Endothelial cell of umbilical vein (primary cell): Measurements from ENCODE around the gene KRTAP9-9. TPM values are rescaled to one million over a fixed set of nuclear protein-coding genes. Genes with fewer than 3 reads are reported as not detected.

ENCODE experiments used
- BruUV-seq: library from RNA; stranded (reverse); fragments of 400-500 nt; replicated peaks from 2 replicates; lab custom pipeline; 2021; lab: Mats Ljungman, UMichigan
- CTCF ChIA-PET: fragments of 300-600, 350-600 bp; sonication (Branson Sonifier 250); formaldehyde crosslinking; loops from one replicate; lab custom pipeline; 2021; ENCODE audit warnings: antibody characterized with exemption, inconsistent platforms; lab: Charles Lee
- POLR2A ChIA-PET: fragments of 300-600, 350-600 bp; sonication (Branson Sonifier 250); formaldehyde crosslinking; loops from one replicate; lab custom pipeline; 2021; ENCODE audit warnings: antibody characterized with exemption, inconsistent platforms; lab: Charles Lee
- DNase-seq: peaks from one replicate; pipeline ENCODE4 v3.0.0-alpha.2; 2011; ENCODE audit warnings: low read depth, low spot score
- FAIRE-seq: peaks from 2 replicates; lab custom pipeline; 2011; peaks lifted over from hg19 to GRCh38; lab: Jason Lieb, UNC
- H2AFZ ChIP-seq: 2 replicates; pipeline ENCODE4 v1.6.0; 2012; ENCODE audit warnings: low read depth, low read length, control low read depth, inconsistent platforms
- H3K27ac ChIP-seq: 2 replicates; pipeline ENCODE4 v1.5.1; 2011; ENCODE audit warnings: low read depth, mild to moderate bottlenecking, control low read depth, low read length, moderate library complexity; ENCODE audit not compliant: insufficient read depth
- H3K27me3 ChIP-seq, 2 experiments: 2 replicates each; pipeline versions ENCODE4 v1.6.0 to v1.6.1; 2011; ENCODE audit warnings: low read length in 2 of 2, mixed read lengths in 1 of 2; ENCODE audit not compliant: control insufficient read depth in 2 of 2, insufficient read depth in 2 of 2
- H3K36me3 ChIP-seq, 2 experiments: 2 replicates in 1 of 2; 3 replicates in 1 of 2; pipeline ENCODE4 v1.5.1; 2011; ENCODE audit warnings: low read length in 2 of 2, mild to moderate bottlenecking in 1 of 2, moderate library complexity in 1 of 2; ENCODE audit not compliant: control insufficient read depth in 2 of 2, insufficient read depth in 2 of 2; ENCODE audit errors: extremely low read depth in 1 of 2
- H3K4me1 ChIP-seq: 3 replicates; pipeline ENCODE4 v1.5.1; 2011; ENCODE audit warnings: mild to moderate bottlenecking, low read length; ENCODE audit not compliant: control insufficient read depth, insufficient read depth; ENCODE audit errors: extremely low read depth
- H3K4me2 ChIP-seq: 2 replicates; pipeline ENCODE4 v1.6.1; 2011; ENCODE audit warnings: low read length, control low read depth, mixed read lengths; ENCODE audit not compliant: insufficient read depth
- H3K4me3 ChIP-seq, 3 experiments: fragments of 200-600 bp in 1 of 3; sonication (generic), shearing (Covaris generic) in 1 of 3; replicated peaks in 1 of 3; 2 replicates each; pipeline ENCODE4 v1.5.1; 2011 to 2016; ENCODE audit warnings: control low read depth in 3 of 3, low read length in 3 of 3, mild to moderate bottlenecking in 2 of 3, inconsistent platforms in 1 of 3, low read depth in 1 of 3, moderate library complexity in 1 of 3; ENCODE audit not compliant: insufficient read depth in 1 of 3
- H3K79me2 ChIP-seq: 2 replicates; pipeline ENCODE4 v1.6.0; 2012; ENCODE audit warnings: low read length, inconsistent platforms; ENCODE audit not compliant: control insufficient read depth, insufficient read depth
- H3K9ac ChIP-seq: replicated peaks from 2 replicates; pipeline ENCODE3; 2011; ENCODE audit warnings: low read length, control low read depth; ENCODE audit not compliant: insufficient read depth; ENCODE audit errors: extremely low read depth
- H3K9me1 ChIP-seq: replicated peaks from 3 replicates; pipeline ENCODE4 v1.6.0; 2011; ENCODE audit warnings: mild to moderate bottlenecking, low read length; ENCODE audit not compliant: control insufficient read depth, insufficient read depth; ENCODE audit errors: extremely low read depth
- H3K9me3 ChIP-seq: replicated peaks from 2 replicates; pipeline ENCODE4 v1.5.1; 2012; ENCODE audit warnings: low read length, inconsistent platforms; ENCODE audit not compliant: control insufficient read depth, insufficient read depth
- H4K20me1 ChIP-seq: replicated peaks from 2 replicates; pipeline ENCODE3; 2011; ENCODE audit warnings: mild to moderate bottlenecking, low read length; ENCODE audit not compliant: control insufficient read depth, insufficient read depth; ENCODE audit errors: extremely low read depth
- EZH2 ChIP-seq: IDR thresholded peaks from 2 replicates; pipeline ENCODE4 v1.6.1; 2012; ENCODE audit warnings: borderline replicate concordance, low read depth, mild to moderate bottlenecking, moderate library complexity, low read length, inconsistent platforms; ENCODE audit not compliant: severe bottlenecking
- FOS ChIP-seq: IDR thresholded peaks from 2 replicates; pipeline ENCODE4 v1.6.1; 2011; ENCODE audit warnings: mild to moderate bottlenecking, low read length, moderate library complexity, borderline replicate concordance; ENCODE audit not compliant: insufficient read depth
- GATA2 ChIP-seq: IDR thresholded peaks from 2 replicates; pipeline ENCODE4 v1.7.0; 2011; ENCODE audit warnings: low read depth, mild to moderate bottlenecking, moderate library complexity, mixed read lengths, low read length; ENCODE audit not compliant: insufficient read length, insufficient read depth
- JUN ChIP-seq: IDR thresholded peaks from 2 replicates; pipeline ENCODE4 v1.6.1; 2011; ENCODE audit warnings: borderline replicate concordance, low read depth; ENCODE audit not compliant: insufficient read length, insufficient read depth
- MYC ChIP-seq: IDR thresholded peaks from one replicate; pipeline ENCODE4 v1.6.1; 2011; ENCODE audit warnings: mild to moderate bottlenecking, low read depth, low read length
- POLR2A ChIP-seq: IDR thresholded peaks from 2 replicates; pipeline ENCODE4 v1.6.1; 2012; ENCODE audit warnings: low read depth, mild to moderate bottlenecking, control low read depth, low read length
- POLR2AphosphoS5 ChIP-seq: IDR thresholded peaks from 2 replicates; pipeline ENCODE4 v1.6.1; 2012; ENCODE audit warnings: low read depth, mild to moderate bottlenecking, control low read depth, low read length, moderate library complexity; ENCODE audit not compliant: insufficient read depth
- dilution Hi-C: fragments of 300-500 bp; cut with MboI; formaldehyde crosslinking; loops from one replicate; pipeline ENCODE4 v1.15.0; 2019; ENCODE audit warnings: low sequenced_read_pairs; ENCODE audit not compliant: extremely low pct_ligation_motif_present
- intact Hi-C: fragments of 100-400 bp; cut with micrococcal nuclease; formaldehyde crosslinking; loops from one replicate; pipeline ENCODE4 v1.10.0; 2022
- polyA plus RNA-seq, 4 experiments: library from polyadenylated mRNA; depleted of rRNA in 3 of 4; stranded (reverse) in 3 of 4; unstranded in 1 of 4; fragments of >200 nt; gene quantifications; 2 replicates each; pipeline versions ENCODE4 v1.2.1 to v1.2.3, GENCODE V29; 2011 to 2012; ENCODE audit warnings: missing spikeins in 1 of 4
- small RNA-seq: library from RNA; depleted of rRNA; stranded (forward); fragments of <200 nt; gene quantifications from one replicate; pipeline ENCODE3, GENCODE V24; 2012; ENCODE audit warnings: low replicate concordance, low read depth; ENCODE audit not compliant: insufficient read depth, insufficient read length
- total RNA-seq: library from RNA; stranded (reverse); gene quantifications from 2 replicates; pipeline ENCODE4 v1.2.3, GENCODE V29; 2021
- TF ChIP-seq, protein P1 (sequence below), 2 donors: IDR thresholded peaks; 1 replicate in 1 of 2; 2 replicates in 1 of 2; pipeline ENCODE4 v1.5.1; 2011; ENCODE audit warnings: low read length in 2 of 2, mild to moderate bottlenecking in 2 of 2, moderate library complexity in 2 of 2, control low read depth in 1 of 2, inconsistent platforms in 1 of 2, low read depth in 1 of 2; ENCODE audit not compliant: insufficient read depth in 1 of 2; ENCODE audit errors: extremely low read depth in 1 of 2
- TF ChIP-seq, protein P2 (sequence below): IDR thresholded peaks from 2 replicates; pipeline ENCODE4 v1.6.1; 2011; ENCODE audit not compliant: insufficient read depth, insufficient read length

Gene KRTAP9-9
- total and polyA plus RNA-seq, 2 donors (not counting 3 experiments of a cell fraction or from before 2014, with no cell fraction given), result not detected

DNA sequence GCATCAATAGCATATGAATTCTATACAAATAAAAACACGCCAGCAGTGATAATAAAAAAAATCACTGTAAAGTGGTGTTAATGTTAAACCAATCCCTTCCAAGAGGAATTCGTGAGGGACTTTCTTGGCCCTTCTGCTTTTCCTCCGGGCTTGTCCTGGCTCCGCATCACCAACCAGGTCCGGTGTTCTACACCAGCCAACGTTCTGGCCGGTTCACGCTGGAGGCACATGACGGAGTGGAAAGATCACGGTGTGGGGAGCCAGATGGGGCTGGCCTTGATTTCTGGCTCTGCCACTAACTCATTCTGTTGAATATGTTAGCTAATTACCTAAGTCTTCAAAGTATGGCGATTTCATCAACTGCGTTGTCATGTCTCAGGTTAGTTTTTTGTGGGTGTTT, 48.9 kb downstream of the KRTAP9-9 start:
- Histone ChIP-seq H3K4me3 (no peak overlapping the region), H3K9me3 (no peaks in the 10 kb centered on the region), H3K9me1 (no peaks in the 10 kb centered on the region), H3K4me2 (no peak overlapping the region), H3K79me2 (no peaks in the 10 kb centered on the region), H3K36me3 (no peaks in the 10 kb centered on the region), H3K9ac (no peak overlapping the region), H3K4me1 (no peaks in the 10 kb centered on the region), H4K20me1 (no peaks in the 10 kb centered on the region), H3K27ac (no peak overlapping the region), H3K27me3 (no peaks in the 10 kb centered on the region), H2AFZ (no peak overlapping the region)
- POLR2A ChIA-PET, result no interaction called here
- no peak for DNase-seq
- FAIRE-seq, result no peak
- no TSS peak for BruUV-seq
- TF ChIP-seq POLR2AphosphoS5 (no peak), POLR2A (no peak), GATA2 (no peak), MYC (no peak), JUN (no peak), EZH2 (no peak), FOS (no peak)
- TF ChIP-seq, protein P1, sequence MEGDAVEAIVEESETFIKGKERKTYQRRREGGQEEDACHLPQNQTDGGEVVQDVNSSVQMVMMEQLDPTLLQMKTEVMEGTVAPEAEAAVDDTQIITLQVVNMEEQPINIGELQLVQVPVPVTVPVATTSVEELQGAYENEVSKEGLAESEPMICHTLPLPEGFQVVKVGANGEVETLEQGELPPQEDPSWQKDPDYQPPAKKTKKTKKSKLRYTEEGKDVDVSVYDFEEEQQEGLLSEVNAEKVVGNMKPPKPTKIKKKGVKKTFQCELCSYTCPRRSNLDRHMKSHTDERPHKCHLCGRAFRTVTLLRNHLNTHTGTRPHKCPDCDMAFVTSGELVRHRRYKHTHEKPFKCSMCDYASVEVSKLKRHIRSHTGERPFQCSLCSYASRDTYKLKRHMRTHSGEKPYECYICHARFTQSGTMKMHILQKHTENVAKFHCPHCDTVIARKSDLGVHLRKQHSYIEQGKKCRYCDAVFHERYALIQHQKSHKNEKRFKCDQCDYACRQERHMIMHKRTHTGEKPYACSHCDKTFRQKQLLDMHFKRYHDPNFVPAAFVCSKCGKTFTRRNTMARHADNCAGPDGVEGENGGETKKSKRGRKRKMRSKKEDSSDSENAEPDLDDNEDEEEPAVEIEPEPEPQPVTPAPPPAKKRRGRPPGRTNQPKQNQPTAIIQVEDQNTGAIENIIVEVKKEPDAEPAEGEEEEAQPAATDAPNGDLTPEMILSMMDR (IDR thresholded peaks at IDR 0.05; ENCODE audit: extremely low read depth in 1 of 2, insufficient read depth in 1 of 2, low read depth in 1 of 2, low read length in 2 of 2), result no peak
- TF ChIP-seq, protein P2, sequence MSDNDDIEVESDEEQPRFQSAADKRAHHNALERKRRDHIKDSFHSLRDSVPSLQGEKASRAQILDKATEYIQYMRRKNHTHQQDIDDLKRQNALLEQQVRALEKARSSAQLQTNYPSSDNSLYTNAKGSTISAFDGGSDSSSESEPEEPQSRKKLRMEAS, result no peak
- dilution Hi-C loops (no loop called here), intact Hi-C loops (no loop called here)
- CTCF ChIA-PET, result no interaction called here

Small RNA genes lying within 50 kb of the gene (small RNA-seq; reads per million reads assigned to genes)
- not detected for gene KRTAP9-10P

Other genes with a start within 250 kb of the KRTAP9-9 start
Only the 30 nearest of the 40 such genes appear.
- not detected in 2 replicates for gene KRTAP2-3, start 195.3 kb upstream of the KRTAP9-9 start, total RNA-seq
- gene KRTAP2-3, start 195.3 kb upstream of the KRTAP9-9 start, polyA plus RNA-seq, result not detected in 2 replicates
- gene KRTAP2-4, start 189.5 kb upstream of the KRTAP9-9 start, total RNA-seq, result not detected in 2 replicates
- not detected in 2 replicates for gene KRTAP2-4, start 189.5 kb upstream of the KRTAP9-9 start, polyA plus RNA-seq
- gene KRTAP4-7, start 171.2 kb upstream of the KRTAP9-9 start, total RNA-seq, result not detected in 2 replicates
- not detected in 2 replicates for gene KRTAP4-7, start 171.2 kb upstream of the KRTAP9-9 start, polyA plus RNA-seq
- gene KRTAP4-8, start 157.2 kb upstream of the KRTAP9-9 start, total RNA-seq, result not detected in 2 replicates
- not detected in 2 replicates for gene KRTAP4-8, start 157.2 kb upstream of the KRTAP9-9 start, polyA plus RNA-seq
- not detected in 2 replicates for gene KRTAP4-16, start 153.2 kb upstream of the KRTAP9-9 start, total RNA-seq
- gene KRTAP4-16, start 153.2 kb upstream of the KRTAP9-9 start, polyA plus RNA-seq, result not detected in 2 replicates
- not detected in 2 replicates for gene KRTAP4-9, start 150.0 kb upstream of the KRTAP9-9 start, total RNA-seq
- not detected in 2 replicates for gene KRTAP4-9, start 150.0 kb upstream of the KRTAP9-9 start, polyA plus RNA-seq
- gene KRTAP4-11, start 137.0 kb upstream of the KRTAP9-9 start, total RNA-seq, result not detected in 2 replicates
- gene KRTAP4-11, start 137.0 kb upstream of the KRTAP9-9 start, polyA plus RNA-seq, result not detected in 2 replicates
- gene KRTAP4-12, start 131.2 kb upstream of the KRTAP9-9 start, total RNA-seq, result not detected in 2 replicates
- not detected in 2 replicates for gene KRTAP4-12, start 131.2 kb upstream of the KRTAP9-9 start, polyA plus RNA-seq
- gene KRTAP4-6, start 114.8 kb upstream of the KRTAP9-9 start, total RNA-seq, result not detected in 2 replicates
- gene KRTAP4-6, start 114.8 kb upstream of the KRTAP9-9 start, polyA plus RNA-seq, result not detected in 2 replicates
- not detected in 2 replicates for gene KRTAP4-5, start 105.6 kb upstream of the KRTAP9-9 start, total RNA-seq
- gene KRTAP4-5, start 105.6 kb upstream of the KRTAP9-9 start, polyA plus RNA-seq, result not detected in 2 replicates
- not detected in 2 replicates for gene KRTAP4-4, start 94.6 kb upstream of the KRTAP9-9 start, total RNA-seq
- not detected in 2 replicates for gene KRTAP4-4, start 94.6 kb upstream of the KRTAP9-9 start, polyA plus RNA-seq
- not detected in 2 replicates for gene KRTAP4-3, start 87.2 kb upstream of the KRTAP9-9 start, total RNA-seq
- not detected in 2 replicates for gene KRTAP4-3, start 87.2 kb upstream of the KRTAP9-9 start, polyA plus RNA-seq
- gene KRTAP4-2, start 77.2 kb upstream of the KRTAP9-9 start, total RNA-seq, result not detected in 2 replicates
- gene KRTAP4-2, start 77.2 kb upstream of the KRTAP9-9 start, polyA plus RNA-seq, result not detected in 2 replicates
- gene KRTAP4-1, start 70.5 kb upstream of the KRTAP9-9 start, total RNA-seq, result not detected in 2 replicates
- not detected in 2 replicates for gene KRTAP4-1, start 70.5 kb upstream of the KRTAP9-9 start, polyA plus RNA-seq
- gene KRTAP9-1, start 65.5 kb upstream of the KRTAP9-9 start, total RNA-seq, result not detected in 2 replicates
- gene KRTAP9-1, start 65.5 kb upstream of the KRTAP9-9 start, polyA plus RNA-seq, result not detected in 2 replicates
- gene KRTAP9-2, start 28.7 kb upstream of the KRTAP9-9 start, total RNA-seq, result not detected in 2 replicates
- gene KRTAP9-2, start 28.7 kb upstream of the KRTAP9-9 start, polyA plus RNA-seq, result not detected in 2 replicates
- gene KRTAP9-3, start 22.9 kb upstream of the KRTAP9-9 start, total RNA-seq, result not detected in 2 replicates
- not detected in 2 replicates for gene KRTAP9-3, start 22.9 kb upstream of the KRTAP9-9 start, polyA plus RNA-seq
- gene KRTAP9-8, start 17.4 kb upstream of the KRTAP9-9 start, total RNA-seq, result not detected in 2 replicates
- gene KRTAP9-8, start 17.4 kb upstream of the KRTAP9-9 start, polyA plus RNA-seq, result not detected in 2 replicates
- not detected in 2 replicates for gene KRTAP9-4, start 5.7 kb upstream of the KRTAP9-9 start, total RNA-seq
- not detected in 2 replicates for gene KRTAP9-4, start 5.7 kb upstream of the KRTAP9-9 start, polyA plus RNA-seq
- not detected in 2 replicates for gene KRTAP9-6, start 10.0 kb downstream of the KRTAP9-9 start, total RNA-seq
- not detected in 2 replicates for gene KRTAP9-6, start 10.0 kb downstream of the KRTAP9-9 start, polyA plus RNA-seq
- not detected in 2 replicates for gene KRTAP9-7, start 20.3 kb downstream of the KRTAP9-9 start, total RNA-seq
- not detected in 2 replicates for gene KRTAP9-7, start 20.3 kb downstream of the KRTAP9-9 start, polyA plus RNA-seq
- gene KRTAP29-1, start 47.5 kb downstream of the KRTAP9-9 start, total RNA-seq, result not detected in 2 replicates
- gene KRTAP29-1, start 47.5 kb downstream of the KRTAP9-9 start, polyA plus RNA-seq, result not detected in 2 replicates
- gene KRTAP16-1, start 53.9 kb downstream of the KRTAP9-9 start, total RNA-seq, result not detected in 2 replicates
- not detected in 2 replicates for gene KRTAP16-1, start 53.9 kb downstream of the KRTAP9-9 start, polyA plus RNA-seq
- not detected in 2 replicates for gene KRTAP17-1, start 60.3 kb downstream of the KRTAP9-9 start, total RNA-seq
- gene KRTAP17-1, start 60.3 kb downstream of the KRTAP9-9 start, polyA plus RNA-seq, result not detected in 2 replicates
- not detected in 2 replicates for gene KRT33A, start 95.4 kb downstream of the KRTAP9-9 start, total RNA-seq
- not detected in 2 replicates for gene KRT33A, start 95.4 kb downstream of the KRTAP9-9 start, polyA plus RNA-seq
- gene KRT33B, start 114.4 kb downstream of the KRTAP9-9 start, total RNA-seq, result not detected in 2 replicates
- not detected in 2 replicates for gene KRT33B, start 114.4 kb downstream of the KRTAP9-9 start, polyA plus RNA-seq
- not detected in 2 replicates for gene KRT34, start 126.9 kb downstream of the KRTAP9-9 start, total RNA-seq
- not detected in 2 replicates for gene KRT34, start 126.9 kb downstream of the KRTAP9-9 start, polyA plus RNA-seq
- gene KRT31, start 142.2 kb downstream of the KRTAP9-9 start, total RNA-seq, result not detected in 2 replicates
- not detected in 2 replicates for gene KRT31, start 142.2 kb downstream of the KRTAP9-9 start, polyA plus RNA-seq
- gene KRT37, start 169.2 kb downstream of the KRTAP9-9 start, total RNA-seq, result not detected in 2 replicates
- not detected in 2 replicates for gene KRT37, start 169.2 kb downstream of the KRTAP9-9 start, polyA plus RNA-seq
- not detected in 2 replicates for gene KRT38, start 185.6 kb downstream of the KRTAP9-9 start, total RNA-seq
- not detected in 2 replicates for gene KRT38, start 185.6 kb downstream of the KRTAP9-9 start, polyA plus RNA-seq